Measurements from ENCODE around the gene TICAM2. TPM values are rescaled to one million over a fixed set of nuclear protein-coding genes. Genes with fewer than 3 reads are reported as not detected.

TICAM2 gene
- total RNA-seq, 1 donor from 2014 or later, result 0.98 TPM

DNA sequence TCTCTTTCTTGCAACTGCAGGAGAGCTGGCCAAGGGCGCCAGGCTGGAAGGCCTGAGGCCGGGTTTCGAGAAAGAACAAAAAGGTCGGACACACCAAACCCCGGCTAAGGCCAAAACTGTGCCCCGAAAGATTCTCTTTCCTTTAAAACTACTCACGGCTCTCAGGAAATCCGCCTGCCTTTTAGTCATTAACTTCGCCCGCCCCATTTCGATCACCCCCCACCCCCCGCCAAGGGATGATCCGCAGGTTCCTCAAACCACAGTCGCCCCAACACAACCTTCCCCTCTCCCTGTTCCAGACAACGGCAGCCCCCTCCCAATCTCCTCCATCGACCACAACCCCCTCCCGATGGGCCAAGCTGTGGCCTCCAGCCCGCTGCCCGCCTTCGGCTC lies 58.2 kb downstream of the TICAM2 start:
- TF ChIP-seq POLR2AphosphoS5 (IDR thresholded peaks at IDR 0.05; ENCODE audit: insufficient read depth in 1 of 2, low read depth in 1 of 2), result no peak
- TF ChIP-seq POLR2A (IDR thresholded peaks at IDR 0.05), result peak in 1 of 2 donors; percentile 25
- Histone ChIP-seq H3K4me1 (peaks cover 45% of the 10 kb centered on the region), H3K9me3 (no peaks in the 10 kb centered on the region), H3K4me3 (peak overlapping the region; percentile 73 to 89), H3K27ac (peak overlapping the region; percentile 98), H3K36me3 (peaks cover 0 to 5% of the 10 kb centered on the region in 2 donors), H3K27me3 (no peaks in the 10 kb centered on the region)
- intact Hi-C loops (cut with DNase I), result no loop called here
- peak in 1 of 2 donors; percentile 89 for DNase-seq (ENCODE audit: extremely low spot score in 2 of 2)

DNA sequence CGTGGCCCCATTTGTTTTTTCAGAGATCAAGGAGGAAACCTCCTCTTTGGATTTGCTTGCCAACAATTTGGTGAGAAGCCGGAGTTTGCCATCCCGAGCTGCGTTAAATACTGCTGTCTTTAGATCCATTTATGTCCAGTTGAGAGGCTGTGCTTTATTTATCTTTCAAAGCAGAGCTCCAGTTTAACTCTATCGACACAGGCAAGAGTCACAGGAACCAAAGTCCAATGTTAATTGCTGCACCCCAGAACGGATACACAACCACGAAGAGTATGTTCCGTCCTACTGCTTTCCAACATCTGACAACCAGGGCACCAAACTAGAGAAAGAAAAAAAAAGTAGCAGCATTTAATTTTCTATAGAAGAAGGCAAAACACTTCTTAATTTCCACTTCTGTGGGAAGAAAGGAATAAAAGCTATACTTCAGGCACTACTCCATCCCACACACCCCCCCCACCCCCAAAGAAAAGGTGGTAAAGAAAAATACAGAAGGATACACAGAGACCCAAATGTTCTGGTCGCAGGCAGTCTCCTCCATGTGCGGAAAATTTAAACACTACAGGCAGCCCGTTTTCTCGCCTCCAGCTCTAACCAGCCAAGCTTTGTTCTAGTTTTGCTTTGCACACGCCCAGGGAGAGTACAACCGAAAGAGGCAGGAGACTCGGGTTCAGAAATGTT lies 58.8 kb downstream of the TICAM2 start:
- H3K36me3 ChIP-seq, result peaks cover 0 to 8% of the 10 kb centered on the region in 2 donors
- H3K27me3 ChIP-seq, result no peaks in the 10 kb centered on the region
- H3K9me3 ChIP-seq, result no peaks in the 10 kb centered on the region
- intact Hi-C loops (cut with DNase I), result no loop called here
- peak overlapping the region; percentile 98 for H3K27ac ChIP-seq
- no peak for DNase-seq (ENCODE audit: extremely low spot score in 2 of 2)
- H3K4me3 ChIP-seq, result peak overlapping the region; percentile 73 to 89
- TF ChIP-seq POLR2AphosphoS5 (IDR thresholded peaks at IDR 0.05; ENCODE audit: insufficient read depth in 1 of 2, low read depth in 1 of 2), result no peak
- no peak for TF ChIP-seq POLR2A (IDR thresholded peaks at IDR 0.05)
- TF ChIP-seq, protein P1, sequence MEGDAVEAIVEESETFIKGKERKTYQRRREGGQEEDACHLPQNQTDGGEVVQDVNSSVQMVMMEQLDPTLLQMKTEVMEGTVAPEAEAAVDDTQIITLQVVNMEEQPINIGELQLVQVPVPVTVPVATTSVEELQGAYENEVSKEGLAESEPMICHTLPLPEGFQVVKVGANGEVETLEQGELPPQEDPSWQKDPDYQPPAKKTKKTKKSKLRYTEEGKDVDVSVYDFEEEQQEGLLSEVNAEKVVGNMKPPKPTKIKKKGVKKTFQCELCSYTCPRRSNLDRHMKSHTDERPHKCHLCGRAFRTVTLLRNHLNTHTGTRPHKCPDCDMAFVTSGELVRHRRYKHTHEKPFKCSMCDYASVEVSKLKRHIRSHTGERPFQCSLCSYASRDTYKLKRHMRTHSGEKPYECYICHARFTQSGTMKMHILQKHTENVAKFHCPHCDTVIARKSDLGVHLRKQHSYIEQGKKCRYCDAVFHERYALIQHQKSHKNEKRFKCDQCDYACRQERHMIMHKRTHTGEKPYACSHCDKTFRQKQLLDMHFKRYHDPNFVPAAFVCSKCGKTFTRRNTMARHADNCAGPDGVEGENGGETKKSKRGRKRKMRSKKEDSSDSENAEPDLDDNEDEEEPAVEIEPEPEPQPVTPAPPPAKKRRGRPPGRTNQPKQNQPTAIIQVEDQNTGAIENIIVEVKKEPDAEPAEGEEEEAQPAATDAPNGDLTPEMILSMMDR (IDR thresholded peaks at IDR 0.05), result no peak
- peaks cover 50% of the 10 kb centered on the region for H3K4me1 ChIP-seq

GRCh38 chr5:115542651-115543364 lies 59.5 kb downstream of the TICAM2 start:
- no peak for DNase-seq (ENCODE audit: extremely low spot score in 2 of 2)
- no peaks in the 10 kb centered on the region for H3K27me3 ChIP-seq
- H3K4me3 ChIP-seq, result peak overlapping the region; percentile 73 to 89
- H3K36me3 ChIP-seq, result peaks cover 0 to 8% of the 10 kb centered on the region in 2 donors
- TF ChIP-seq POLR2A (IDR thresholded peaks at IDR 0.05), result no peak
- no peak for TF ChIP-seq POLR2AphosphoS5 (IDR thresholded peaks at IDR 0.05; ENCODE audit: insufficient read depth in 1 of 2, low read depth in 1 of 2)
- TF ChIP-seq, protein P1 (IDR thresholded peaks at IDR 0.05), result no peak
- H3K9me3 ChIP-seq, result no peaks in the 10 kb centered on the region
- peaks cover 57% of the 10 kb centered on the region for H3K4me1 ChIP-seq
- intact Hi-C loops (cut with DNase I), result no loop called here
- peak overlapping the region; percentile 98 for H3K27ac ChIP-seq

- DNase-seq (ENCODE audit: extremely low spot score in 2 of 2), result no peak
- no peaks in the 10 kb centered on the region for H3K27me3 ChIP-seq
- peaks cover 64% of the 10 kb centered on the region for H3K4me1 ChIP-seq
- peaks cover 0 to 8% of the 10 kb centered on the region in 2 donors for H3K36me3 ChIP-seq
- intact Hi-C loops (cut with DNase I), result no loop called here
- H3K27ac ChIP-seq, result peak overlapping the region; percentile 98
- peak overlapping the region; percentile 73 to 89 for H3K4me3 ChIP-seq
- H3K9me3 ChIP-seq, result no peaks in the 10 kb centered on the region
- TF ChIP-seq POLR2A (IDR thresholded peaks at IDR 0.05) (no peak), POLR2AphosphoS5 (IDR thresholded peaks at IDR 0.05; ENCODE audit: insufficient read depth in 1 of 2, low read depth in 1 of 2) (no peak)
- TF ChIP-seq, protein P1 (IDR thresholded peaks at IDR 0.05), result no peak
Observed at GRCh38 chr5:115542086-115542485, 60.2 kb downstream of the TICAM2 start.

DNA sequence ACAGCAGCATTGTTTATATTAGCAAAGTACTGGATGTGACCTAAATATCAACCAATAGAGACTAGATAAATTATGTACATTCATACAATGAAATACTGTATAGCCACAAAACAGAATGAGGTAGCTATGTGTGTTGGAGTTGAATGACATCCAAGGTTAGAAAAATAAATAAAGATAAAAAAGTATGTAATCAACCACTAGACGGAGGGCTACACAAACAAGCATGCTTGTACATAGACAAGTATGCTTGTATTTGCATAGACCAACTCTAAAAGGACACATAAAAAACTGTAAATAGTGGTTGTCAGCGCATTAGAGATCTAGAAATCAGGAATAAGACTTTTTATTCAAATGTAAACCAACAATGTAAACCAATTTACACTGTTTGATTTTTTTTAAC lies 60.7 kb downstream of the TICAM2 start:
- Histone ChIP-seq H3K27me3 (no peaks in the 10 kb centered on the region), H3K27ac (peak overlapping the region; percentile 98), H3K4me3 (peak overlapping the region; percentile 73 to 89), H3K9me3 (no peaks in the 10 kb centered on the region), H3K4me1 (peaks cover 69% of the 10 kb centered on the region), H3K36me3 (peaks cover 0 to 8% of the 10 kb centered on the region in 2 donors)
- TF ChIP-seq, protein P1 (IDR thresholded peaks at IDR 0.05), result no peak
- TF ChIP-seq POLR2AphosphoS5 (IDR thresholded peaks at IDR 0.05; ENCODE audit: insufficient read depth in 1 of 2, low read depth in 1 of 2) (no peak), POLR2A (IDR thresholded peaks at IDR 0.05) (no peak)
- intact Hi-C loops (cut with DNase I), result no loop called here
- no peak for DNase-seq (ENCODE audit: extremely low spot score in 2 of 2)
